ENCODE measurements around the gene ZNF639. TPM values are rescaled to one million over a fixed set of nuclear protein-coding genes. Genes with fewer than 3 reads are reported as not detected.

Gene ZNF639
- total RNA-seq, 1 donor from 2014 or later, result 44.6 TPM

GRCh38 chr3:179355996-179356395, 33.2 kb downstream of the ZNF639 start:
- TF ChIP-seq, protein P1, sequence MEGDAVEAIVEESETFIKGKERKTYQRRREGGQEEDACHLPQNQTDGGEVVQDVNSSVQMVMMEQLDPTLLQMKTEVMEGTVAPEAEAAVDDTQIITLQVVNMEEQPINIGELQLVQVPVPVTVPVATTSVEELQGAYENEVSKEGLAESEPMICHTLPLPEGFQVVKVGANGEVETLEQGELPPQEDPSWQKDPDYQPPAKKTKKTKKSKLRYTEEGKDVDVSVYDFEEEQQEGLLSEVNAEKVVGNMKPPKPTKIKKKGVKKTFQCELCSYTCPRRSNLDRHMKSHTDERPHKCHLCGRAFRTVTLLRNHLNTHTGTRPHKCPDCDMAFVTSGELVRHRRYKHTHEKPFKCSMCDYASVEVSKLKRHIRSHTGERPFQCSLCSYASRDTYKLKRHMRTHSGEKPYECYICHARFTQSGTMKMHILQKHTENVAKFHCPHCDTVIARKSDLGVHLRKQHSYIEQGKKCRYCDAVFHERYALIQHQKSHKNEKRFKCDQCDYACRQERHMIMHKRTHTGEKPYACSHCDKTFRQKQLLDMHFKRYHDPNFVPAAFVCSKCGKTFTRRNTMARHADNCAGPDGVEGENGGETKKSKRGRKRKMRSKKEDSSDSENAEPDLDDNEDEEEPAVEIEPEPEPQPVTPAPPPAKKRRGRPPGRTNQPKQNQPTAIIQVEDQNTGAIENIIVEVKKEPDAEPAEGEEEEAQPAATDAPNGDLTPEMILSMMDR (conservative IDR thresholded peaks at IDR 0.05), result no peak
- no peak for DNase-seq (ENCODE audit: low read depth, low spot score)
- Mint-ChIP-seq H3K36me3 (ENCODE audit: low read depth) (peaks cover 30% of the 10 kb centered on the region), H3K27ac (ENCODE audit: unreplicated experiment) (no peak overlapping the region), H3K9me3 (no peaks in the 10 kb centered on the region), H3K27me3 (ENCODE audit: low read depth) (no peaks in the 10 kb centered on the region), H3K4me1 (no peaks in the 10 kb centered on the region), H3K4me3 (no peak overlapping the region)

- no peak overlapping the region for H3K4me3 Mint-ChIP-seq
- peaks cover 11% of the 10 kb centered on the region for H3K36me3 Mint-ChIP-seq (ENCODE audit: low read depth)
- TF ChIP-seq, protein P1 (conservative IDR thresholded peaks at IDR 0.05), result no peak
- no peak for DNase-seq (ENCODE audit: low read depth, low spot score)
- no peaks in the 10 kb centered on the region for H3K9me3 Mint-ChIP-seq
- no peak overlapping the region for H3K27ac Mint-ChIP-seq (ENCODE audit: unreplicated experiment)
- no peaks in the 10 kb centered on the region for H3K4me1 Mint-ChIP-seq
- H3K27me3 Mint-ChIP-seq (ENCODE audit: low read depth), result no peaks in the 10 kb centered on the region
These were observed 40.5 kb downstream of the ZNF639 start for GRCh38 chr3:179363332-179363731.

DNA sequence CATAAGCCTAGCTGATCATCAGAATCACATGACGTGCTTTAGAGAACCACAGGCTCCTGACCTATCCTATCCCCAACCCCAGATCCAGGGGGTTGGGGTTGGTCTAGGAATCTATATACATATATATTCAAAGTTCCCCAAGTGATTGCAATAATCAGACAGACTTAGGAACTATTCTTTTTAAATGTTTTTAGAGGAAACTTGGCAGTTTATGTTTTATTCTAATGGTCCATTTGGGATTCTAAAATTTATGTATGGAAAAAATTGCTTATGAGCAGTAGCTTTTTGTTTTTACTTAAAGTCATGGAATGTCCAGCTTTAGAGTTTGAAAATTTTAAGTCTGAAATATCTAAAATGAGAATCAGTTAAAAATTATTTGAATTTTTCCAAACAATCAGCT, 46.8 kb downstream of the ZNF639 start:
- DNase-seq (ENCODE audit: low read depth, low spot score), result no peak
- Mint-ChIP-seq H3K4me1 (no peaks in the 10 kb centered on the region), H3K4me3 (no peak overlapping the region), H3K9me3 (no peaks in the 10 kb centered on the region), H3K36me3 (ENCODE audit: low read depth) (peaks cover 2% of the 10 kb centered on the region), H3K27ac (ENCODE audit: unreplicated experiment) (no peak overlapping the region), H3K27me3 (ENCODE audit: low read depth) (no peaks in the 10 kb centered on the region)
- TF ChIP-seq, protein P1 (conservative IDR thresholded peaks at IDR 0.05), result no peak

DNA sequence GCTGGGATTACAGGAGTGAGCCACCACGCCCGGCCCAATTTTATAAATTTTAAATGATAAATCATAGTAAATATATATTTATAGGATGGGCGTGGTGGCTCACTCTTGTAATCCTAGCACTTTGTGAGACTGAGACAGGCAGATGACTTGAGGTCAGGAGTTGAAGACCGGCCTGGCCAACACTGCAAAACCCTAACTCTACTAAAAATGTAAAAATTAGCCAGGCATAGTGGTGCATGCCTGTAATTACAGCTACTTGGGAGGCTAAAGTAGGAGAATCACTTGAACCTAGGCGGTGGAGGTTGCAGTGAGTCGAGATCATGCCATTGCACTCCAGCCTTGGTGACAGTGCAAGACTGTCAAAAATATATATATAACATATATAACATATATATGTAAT, 51.1 kb downstream of the ZNF639 start:
- Mint-ChIP-seq H3K9me3 (no peaks in the 10 kb centered on the region), H3K36me3 (ENCODE audit: low read depth) (peaks cover 8% of the 10 kb centered on the region), H3K4me1 (no peaks in the 10 kb centered on the region), H3K27ac (ENCODE audit: unreplicated experiment) (no peak overlapping the region), H3K4me3 (no peak overlapping the region), H3K27me3 (ENCODE audit: low read depth) (no peaks in the 10 kb centered on the region)
- TF ChIP-seq, protein P1 (conservative IDR thresholded peaks at IDR 0.05), result no peak
- DNase-seq (ENCODE audit: low read depth, low spot score), result no peak

GRCh38 chr3:179375091-179375999, 52.5 kb downstream of the ZNF639 start:
- no peak overlapping the region for H3K27ac Mint-ChIP-seq (ENCODE audit: unreplicated experiment)
- H3K36me3 Mint-ChIP-seq (ENCODE audit: low read depth), result peaks cover 12% of the 10 kb centered on the region
- H3K27me3 Mint-ChIP-seq (ENCODE audit: low read depth), result no peaks in the 10 kb centered on the region
- no peak overlapping the region for H3K4me3 Mint-ChIP-seq
- TF ChIP-seq, protein P1 (conservative IDR thresholded peaks at IDR 0.05), result no peak
- no peaks in the 10 kb centered on the region for H3K9me3 Mint-ChIP-seq
- no peaks in the 10 kb centered on the region for H3K4me1 Mint-ChIP-seq
- DNase-seq (ENCODE audit: low read depth, low spot score), result no peak

Data from neural crest cell (in vitro differentiated cells).